WTC11 (cell line): Measurements from ENCODE around the gene MTRF1. TPM values are rescaled to one million over a fixed set of nuclear protein-coding genes. Genes with fewer than 3 reads are reported as not detected.

Experiments
- ATAC-seq: fragments of 200-7000 bp; cut with Tn5 transposase; 2 replicates; pipeline ENCODE4 v1.10.0; 2021; ENCODE audit warnings: mild to moderate bottlenecking, moderate library complexity
- CTCF ChIA-PET: fragments of 300-600 bp; sonication (Branson Sonifier 250); formaldehyde crosslinking; loops from one replicate; lab custom pipeline; 2021; ENCODE audit warnings: antibody characterized with exemption; lab: Charles Lee
- POLR2A ChIA-PET: fragments of 350-600 bp; sonication (Branson Sonifier 250); formaldehyde crosslinking; loops from one replicate; lab custom pipeline; 2021; ENCODE audit warnings: antibody characterized with exemption; lab: Charles Lee
- DNase-seq: peaks from one replicate; pipeline ENCODE4 v3.0.0; 2021; ENCODE audit warnings: low spot score
- H3K27ac Mint-ChIP-seq: 2 replicates; pipeline ENCODE4 v1.8.0; 2021; ENCODE audit warnings: mixed read lengths
- H3K27me3 Mint-ChIP-seq: 2 replicates; pipeline ENCODE4 v1.8.0; 2021; ENCODE audit warnings: low read depth, mild to moderate bottlenecking, moderate library complexity, mixed read lengths
- H3K36me3 Mint-ChIP-seq: 2 replicates; pipeline ENCODE4 v1.8.0; 2021; ENCODE audit warnings: mixed read lengths
- H3K4me1 Mint-ChIP-seq: 2 replicates; pipeline ENCODE4 v1.8.0; 2022; ENCODE audit warnings: mixed read lengths
- H3K4me3 Mint-ChIP-seq: 2 replicates; pipeline ENCODE4 v1.8.0; 2021; ENCODE audit warnings: mild to moderate bottlenecking, moderate library complexity, mixed read lengths
- H3K9me3 Mint-ChIP-seq: 2 replicates; pipeline ENCODE4 v1.8.0; 2021; ENCODE audit warnings: mixed read lengths
- ATF2 ChIP-seq: sonication (generic); formaldehyde crosslinking; IDR thresholded peaks from 2 replicates; pipeline ENCODE4 v1.8.1; 2022; ENCODE audit warnings: low read depth, missing genetic modification reagents, borderline replicate concordance
- CREB1 ChIP-seq: sonication (generic); formaldehyde crosslinking; IDR thresholded peaks from 2 replicates; pipeline ENCODE4 v1.8.0; 2023; ENCODE audit warnings: mild to moderate bottlenecking, missing genetic modification reagents
- ESRRA ChIP-seq: sonication (generic); formaldehyde crosslinking; IDR thresholded peaks from 2 replicates; pipeline ENCODE4 v1.8.1; 2022; ENCODE audit warnings: mild to moderate bottlenecking, missing genetic modification reagents, borderline replicate concordance
- FOXK1 ChIP-seq: sonication (generic); formaldehyde crosslinking; IDR thresholded peaks from 2 replicates; pipeline ENCODE4 v1.8.0; 2022; ENCODE audit warnings: mild to moderate bottlenecking, moderate library complexity, missing genetic modification reagents
- FOXP1 ChIP-seq: sonication (generic); formaldehyde crosslinking; IDR thresholded peaks from 2 replicates; pipeline ENCODE4 v1.8.0; 2022; ENCODE audit warnings: missing genetic modification reagents, mild to moderate bottlenecking, moderate library complexity, borderline replicate concordance
- FOXP4 ChIP-seq: sonication (generic); formaldehyde crosslinking; IDR thresholded peaks from 2 replicates; pipeline ENCODE4 v1.8.0; 2022; ENCODE audit warnings: mild to moderate bottlenecking, missing genetic modification reagents
- IRF2 ChIP-seq: sonication (generic); formaldehyde crosslinking; IDR thresholded peaks from 2 replicates; pipeline ENCODE4 v1.8.0; 2022; ENCODE audit warnings: low read depth, missing genetic modification reagents, borderline replicate concordance
- JUN ChIP-seq: sonication (generic); formaldehyde crosslinking; IDR thresholded peaks from 2 replicates; pipeline ENCODE4 v1.8.0; 2023; ENCODE audit warnings: mild to moderate bottlenecking, missing genetic modification reagents
- NR3C1 ChIP-seq: sonication (generic); formaldehyde crosslinking; conservative IDR thresholded peaks from 2 replicates; pipeline ENCODE4 v1.8.1; 2023; ENCODE audit warnings: low read depth, mild to moderate bottlenecking, missing genetic modification reagents
- SOX15 ChIP-seq: fragments of 250-450 bp; sonication (Bioruptor Pico); IDR thresholded peaks from 2 replicates; pipeline ENCODE4 v1.9.0; 2021; ENCODE audit warnings: mild to moderate bottlenecking
- SP1 ChIP-seq: sonication (generic); formaldehyde crosslinking; conservative IDR thresholded peaks from 2 replicates; pipeline ENCODE4 v1.8.1; 2022; ENCODE audit warnings: missing genetic modification reagents
- TEAD1 ChIP-seq: sonication (generic); formaldehyde crosslinking; IDR thresholded peaks from 2 replicates; pipeline ENCODE4 v1.8.0; 2022; ENCODE audit warnings: mild to moderate bottlenecking, missing genetic modification reagents
- ZBTB21 ChIP-seq: sonication (generic); formaldehyde crosslinking; IDR thresholded peaks from 2 replicates; pipeline ENCODE4 v1.8.1; 2023; ENCODE audit warnings: mild to moderate bottlenecking, missing genetic modification reagents, borderline replicate concordance
- ZNF219 ChIP-seq: sonication (generic); formaldehyde crosslinking; IDR thresholded peaks from 2 replicates; pipeline ENCODE4 v1.8.0; 2023; ENCODE audit warnings: missing genetic modification reagents, mild to moderate bottlenecking, borderline replicate concordance
- total RNA-seq: library from RNA; stranded (reverse); gene quantifications from 3 replicates; pipeline ENCODE4 v1.2.3, GENCODE V29; 2021
- TF ChIP-seq, protein P1 (sequence below): fragments of 250-450 bp; sonication (Bioruptor Pico); IDR thresholded peaks from 2 replicates; pipeline ENCODE4 v1.9.0; 2021; ENCODE audit warnings: mild to moderate bottlenecking
- TF ChIP-seq, protein P2 (sequence below): sonication (generic); formaldehyde crosslinking; IDR thresholded peaks from 2 replicates; pipeline ENCODE4 v1.8.1; 2022; ENCODE audit warnings: missing genetic modification reagents, borderline replicate concordance
- TF ChIP-seq, protein P3 (sequence below): sonication (generic); formaldehyde crosslinking; IDR thresholded peaks from 2 replicates; pipeline ENCODE4 v1.8.1; 2023; ENCODE audit warnings: mild to moderate bottlenecking, missing genetic modification reagents, borderline replicate concordance
- TF ChIP-seq, protein P4 (sequence below): sonication (generic); formaldehyde crosslinking; IDR thresholded peaks from 2 replicates; pipeline ENCODE4 v1.8.0; 2023; ENCODE audit warnings: missing genetic modification reagents
- TF ChIP-seq, protein P5 (sequence below): sonication (generic); formaldehyde crosslinking; IDR thresholded peaks from 2 replicates; pipeline ENCODE4 v1.8.1; 2023; ENCODE audit warnings: mild to moderate bottlenecking, missing genetic modification reagents, moderate library complexity

Gene MTRF1
- total RNA-seq, 1 experiment from 2014 or later = 12.9 TPM

GRCh38 chr13:41293272-41293671 lies 29.9 kb upstream of the MTRF1 start:
- ChIA-PET CTCF (no interaction called here), POLR2A (no interaction called here)
- ATAC-seq (no peak), DNase-seq (no peak)
- H3K9me3 Mint-ChIP-seq = peaks cover 17% of the 10 kb centered on the region
- H3K36me3 Mint-ChIP-seq = no peaks in the 10 kb centered on the region
- H3K27me3 Mint-ChIP-seq = no peaks in the 10 kb centered on the region
- H3K4me1 Mint-ChIP-seq = peaks cover 6% of the 10 kb centered on the region
- no peak overlapping the region for H3K4me3 Mint-ChIP-seq
- TF ChIP-seq SP1 (CRISPR knock-in tag) (no peak), ZBTB21 (no peak), FOXP4 (CRISPR knock-in tag) (no peak), TEAD1 (CRISPR knock-in tag) (no peak), ESRRA (CRISPR knock-in tag) (no peak), IRF2 (no peak), ATF2 (CRISPR knock-in tag) (no peak), SOX15 (CRISPR knock-in tag) (no peak), FOXK1 (CRISPR knock-in tag) (no peak)
- TF ChIP-seq, protein P1, sequence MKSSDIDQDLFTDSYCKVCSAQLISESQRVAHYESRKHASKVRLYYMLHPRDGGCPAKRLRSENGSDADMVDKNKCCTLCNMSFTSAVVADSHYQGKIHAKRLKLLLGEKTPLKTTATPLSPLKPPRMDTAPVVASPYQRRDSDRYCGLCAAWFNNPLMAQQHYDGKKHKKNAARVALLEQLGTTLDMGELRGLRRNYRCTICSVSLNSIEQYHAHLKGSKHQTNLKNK = no peak
- TF ChIP-seq, protein P2, sequence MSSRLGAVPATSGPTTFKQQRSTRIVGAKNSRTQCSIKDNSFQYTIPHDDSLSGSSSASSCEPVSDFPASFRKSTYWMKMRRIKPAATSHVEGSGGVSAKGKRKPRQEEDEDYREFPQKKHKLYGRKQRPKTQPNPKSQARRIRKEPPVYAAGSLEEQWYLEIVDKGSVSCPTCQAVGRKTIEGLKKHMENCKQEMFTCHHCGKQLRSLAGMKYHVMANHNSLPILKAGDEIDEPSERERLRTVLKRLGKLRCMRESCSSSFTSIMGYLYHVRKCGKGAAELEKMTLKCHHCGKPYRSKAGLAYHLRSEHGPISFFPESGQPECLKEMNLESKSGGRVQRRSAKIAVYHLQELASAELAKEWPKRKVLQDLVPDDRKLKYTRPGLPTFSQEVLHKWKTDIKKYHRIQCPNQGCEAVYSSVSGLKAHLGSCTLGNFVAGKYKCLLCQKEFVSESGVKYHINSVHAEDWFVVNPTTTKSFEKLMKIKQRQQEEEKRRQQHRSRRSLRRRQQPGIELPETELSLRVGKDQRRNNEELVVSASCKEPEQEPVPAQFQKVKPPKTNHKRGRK = no peak
- TF ChIP-seq, protein P3, sequence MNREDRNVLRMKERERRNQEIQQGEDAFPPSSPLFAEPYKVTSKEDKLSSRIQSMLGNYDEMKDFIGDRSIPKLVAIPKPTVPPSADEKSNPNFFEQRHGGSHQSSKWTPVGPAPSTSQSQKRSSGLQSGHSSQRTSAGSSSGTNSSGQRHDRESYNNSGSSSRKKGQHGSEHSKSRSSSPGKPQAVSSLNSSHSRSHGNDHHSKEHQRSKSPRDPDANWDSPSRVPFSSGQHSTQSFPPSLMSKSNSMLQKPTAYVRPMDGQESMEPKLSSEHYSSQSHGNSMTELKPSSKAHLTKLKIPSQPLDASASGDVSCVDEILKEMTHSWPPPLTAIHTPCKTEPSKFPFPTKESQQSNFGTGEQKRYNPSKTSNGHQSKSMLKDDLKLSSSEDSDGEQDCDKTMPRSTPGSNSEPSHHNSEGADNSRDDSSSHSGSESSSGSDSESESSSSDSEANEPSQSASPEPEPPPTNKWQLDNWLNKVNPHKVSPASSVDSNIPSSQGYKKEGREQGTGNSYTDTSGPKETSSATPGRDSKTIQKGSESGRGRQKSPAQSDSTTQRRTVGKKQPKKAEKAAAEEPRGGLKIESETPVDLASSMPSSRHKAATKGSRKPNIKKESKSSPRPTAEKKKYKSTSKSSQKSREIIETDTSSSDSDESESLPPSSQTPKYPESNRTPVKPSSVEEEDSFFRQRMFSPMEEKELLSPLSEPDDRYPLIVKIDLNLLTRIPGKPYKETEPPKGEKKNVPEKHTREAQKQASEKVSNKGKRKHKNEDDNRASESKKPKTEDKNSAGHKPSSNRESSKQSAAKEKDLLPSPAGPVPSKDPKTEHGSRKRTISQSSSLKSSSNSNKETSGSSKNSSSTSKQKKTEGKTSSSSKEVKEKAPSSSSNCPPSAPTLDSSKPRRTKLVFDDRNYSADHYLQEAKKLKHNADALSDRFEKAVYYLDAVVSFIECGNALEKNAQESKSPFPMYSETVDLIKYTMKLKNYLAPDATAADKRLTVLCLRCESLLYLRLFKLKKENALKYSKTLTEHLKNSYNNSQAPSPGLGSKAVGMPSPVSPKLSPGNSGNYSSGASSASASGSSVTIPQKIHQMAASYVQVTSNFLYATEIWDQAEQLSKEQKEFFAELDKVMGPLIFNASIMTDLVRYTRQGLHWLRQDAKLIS = no peak
- no peak overlapping the region for H3K27ac Mint-ChIP-seq

- POLR2A ChIA-PET = no interaction called here
- Mint-ChIP-seq H3K27ac (no peak overlapping the region), H3K27me3 (no peaks in the 10 kb centered on the region), H3K9me3 (peaks cover 17% of the 10 kb centered on the region), H3K4me3 (no peak overlapping the region), H3K4me1 (peaks cover 23% of the 10 kb centered on the region), H3K36me3 (no peaks in the 10 kb centered on the region)
- TF ChIP-seq JUN (CRISPR knock-in tag) (no peak), NR3C1 (CRISPR knock-in tag) (no peak), FOXP1 (CRISPR knock-in tag) (no peak), ZNF219 (CRISPR knock-in tag) (no peak), IRF2 (no peak), CREB1 (CRISPR knock-in tag) (no peak)
- TF ChIP-seq, protein P4, sequence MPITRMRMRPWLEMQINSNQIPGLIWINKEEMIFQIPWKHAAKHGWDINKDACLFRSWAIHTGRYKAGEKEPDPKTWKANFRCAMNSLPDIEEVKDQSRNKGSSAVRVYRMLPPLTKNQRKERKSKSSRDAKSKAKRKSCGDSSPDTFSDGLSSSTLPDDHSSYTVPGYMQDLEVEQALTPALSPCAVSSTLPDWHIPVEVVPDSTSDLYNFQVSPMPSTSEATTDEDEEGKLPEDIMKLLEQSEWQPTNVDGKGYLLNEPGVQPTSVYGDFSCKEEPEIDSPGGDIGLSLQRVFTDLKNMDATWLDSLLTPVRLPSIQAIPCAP (CRISPR knock-in tag) = no peak
- TF ChIP-seq, protein P5, sequence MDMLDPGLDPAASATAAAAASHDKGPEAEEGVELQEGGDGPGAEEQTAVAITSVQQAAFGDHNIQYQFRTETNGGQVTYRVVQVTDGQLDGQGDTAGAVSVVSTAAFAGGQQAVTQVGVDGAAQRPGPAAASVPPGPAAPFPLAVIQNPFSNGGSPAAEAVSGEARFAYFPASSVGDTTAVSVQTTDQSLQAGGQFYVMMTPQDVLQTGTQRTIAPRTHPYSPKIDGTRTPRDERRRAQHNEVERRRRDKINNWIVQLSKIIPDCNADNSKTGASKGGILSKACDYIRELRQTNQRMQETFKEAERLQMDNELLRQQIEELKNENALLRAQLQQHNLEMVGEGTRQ (CRISPR knock-in tag) = no peak
- TF ChIP-seq, protein P3 = no peak
- CTCF ChIA-PET = no interaction called here
- ATAC-seq = no peak
- DNase-seq = no peak
Measured at GRCh38 chr13:41291246-41291645, 27.9 kb upstream of the MTRF1 start.
